RWPE1 (cell line): ENCODE data around the gene TSHZ2.

Experiments used
- CTCF ChIA-PET: fragments of 350-600 bp; sonication (Branson Sonifier 250); formaldehyde crosslinking; extraction: SDS; loops from one replicate; lab custom pipeline; 2021; lab: Yijun Ruan, JAX
- POLR2A ChIA-PET: fragments of 400-600 bp; formaldehyde crosslinking; extraction: SDS; loops from one replicate; lab custom pipeline; 2020; ENCODE audit warnings: antibody characterized with exemption; ENCODE audit not compliant: low non-redundant PET; lab: Yijun Ruan, JAX
- DNase-seq: peaks from one replicate; pipeline ENCODE4 v3.0.0; 2012; ENCODE audit warnings: low spot score
- H3K27ac ChIP-seq: fragments of 450-650 bp; 2 replicates; pipeline ENCODE4 v1.5.1; 2017
- CTCF ChIP-seq: fragments of 450-650 bp; conservative IDR thresholded peaks from 2 replicates; pipeline ENCODE4 v1.5.1; 2017; ENCODE audit warnings: low read depth, mild to moderate bottlenecking

TSHZ2 gene

GRCh38 chr20:52972190-52972937, at the start of gene TSHZ2:
TSS of gene TSHZ2 (plus strand) at chr20:52972358. CDS start at chr20:52973294, 936 bp downstream.
- TF ChIP-seq CTCF, result no peak
- CTCF ChIA-PET, result no interaction called here
- POLR2A ChIA-PET, result no interaction called here
- H3K27ac ChIP-seq, result peak within 1 kb of the TSS; percentile 72
- peak; percentile 61 for DNase-seq

- ChIA-PET POLR2A (no interaction called here), CTCF (interaction anchor here (0.6 kb wide), 1 partner anchor 12 kb away, joined by 3 read pairs; no protein-coding TSS in a partner anchor)
- TF ChIP-seq CTCF, result no peak
- no peak for DNase-seq
- no peak overlapping the region for H3K27ac ChIP-seq
These were observed 49.7 kb upstream of the TSHZ2 start for GRCh38 chr20:52922436-52922835.

GRCh38 chr20:52923123-52923937, 48.8 kb upstream of the TSHZ2 start:
- CTCF ChIA-PET, result interaction anchor here (0.7 kb wide), 2 partner anchors 35 to 42 kb away, joined by 3 to 4 read pairs; no protein-coding TSS in a partner anchor
- POLR2A ChIA-PET, result no interaction called here
- peak overlapping the region; percentile 18; the same call in 1 of the 2 replicates for H3K27ac ChIP-seq
- peak; percentile 98 for DNase-seq
- TF ChIP-seq CTCF, result no peak

- no peak for DNase-seq
- ChIA-PET CTCF (interaction anchor here (0.7 kb wide), 1 partner anchor 41 kb away, joined by 4 read pairs; no protein-coding TSS in a partner anchor), POLR2A (no interaction called here)
- H3K27ac ChIP-seq, result peak overlapping the region; percentile 3; the same call in 1 of the 2 replicates
- TF ChIP-seq CTCF, result no peak
These were observed 47.5 kb upstream of the TSHZ2 start for GRCh38 chr20:52924411-52925271.

GRCh38 chr20:52926505-52926904, 45.7 kb upstream of the TSHZ2 start:
- no peak for TF ChIP-seq CTCF
- DNase-seq, result peak; percentile 45
- peak overlapping the region; percentile 56 for H3K27ac ChIP-seq
- ChIA-PET POLR2A (no interaction called here), CTCF (no interaction called here)
